GM12864 (cell line): ENCODE measurements around the gene PIH1D2.
"Not testable (repeated sequence)": the region's sequence is repeated elsewhere in the genome, so short reads cannot be mapped to it uniquely, and the experiment has no call there.

Experiments
- DNase-seq: peaks from one replicate; pipeline ENCODE4 v3.0.0-alpha.2; 2011; ENCODE audit warnings: low read depth
- H3K4me3 ChIP-seq: 2 replicates; pipeline ENCODE4 v1.5.1; 2011; ENCODE audit warnings: mild to moderate bottlenecking, low read depth, low read length, control low read depth
- CTCF ChIP-seq: IDR thresholded peaks from 2 replicates; pipeline ENCODE4 v1.5.1; 2011; ENCODE audit warnings: low read depth, mild to moderate bottlenecking, moderate library complexity, low read length, control low read depth, inconsistent platforms; ENCODE audit errors: missing control alignments

PIH1D2 gene

GRCh38 chr11:112113539-112114457 is 40.0 kb upstream of the PIH1D2 start:
- peak; percentile 76 for TF ChIP-seq CTCF

GRCh38 chr11:112106070-112106469 is 32.3 kb upstream of the PIH1D2 start:
- no peak overlapping the region for H3K4me3 ChIP-seq
- DNase-seq: no peak
- no peak for TF ChIP-seq CTCF

More at GRCh38 chr11:112113539-112114457, 40.0 kb upstream of the PIH1D2 start:
- no peak overlapping the region for H3K4me3 ChIP-seq
- DNase-seq: peak; percentile 13

- no peak overlapping the region for H3K4me3 ChIP-seq
- no peak for DNase-seq
- TF ChIP-seq CTCF: no peak
Observed at GRCh38 chr11:112103446-112103845, 29.6 kb upstream of the PIH1D2 start.

GRCh38 chr11:112100462-112100861 is 26.6 kb upstream of the PIH1D2 start:
- H3K4me3 ChIP-seq: no peak overlapping the region
- TF ChIP-seq CTCF: no peak
- DNase-seq: no peak

- TF ChIP-seq CTCF: no peak
- H3K4me3 ChIP-seq: no peak overlapping the region
- DNase-seq: no peak
Observed at GRCh38 chr11:112097734-112098528, 24.1 kb upstream of the PIH1D2 start.

- DNase-seq: no peak
- no peak for TF ChIP-seq CTCF
- no peak overlapping the region for H3K4me3 ChIP-seq
Observed at GRCh38 chr11:112096194-112096593, 22.4 kb upstream of the PIH1D2 start.

GRCh38 chr11:112095302-112095701 is 21.5 kb upstream of the PIH1D2 start:
- H3K4me3 ChIP-seq, DNase-seq: not testable (repeated sequence)
